Gastrocnemius medialis (tissue), 4 donors: ENCODE data around the gene ARFGEF3.

Experiments used
- CTCF ChIP-seq, 5 experiments: fragments of 450-650 bp in 3 of 5; fragments of 200-600 bp in 2 of 5; sonication (generic) in 2 of 5; IDR thresholded peaks in 4 of 5; conservative IDR thresholded peaks in 1 of 5; 1 replicate in 4 of 5; 2 replicates in 1 of 5; pipeline ENCODE4 v1.5.1; 2016 to 2019; ENCODE audit warnings: antibody characterized with exemption in 5 of 5, mild to moderate bottlenecking in 3 of 5, moderate library complexity in 3 of 5
- POLR2A ChIP-seq, 2 donors: fragments of 450-650 bp; IDR thresholded peaks; one replicate each; pipeline ENCODE4 v1.6.1; 2017; ENCODE audit warnings: antibody characterized with exemption in 2 of 2, mild to moderate bottlenecking in 2 of 2, moderate library complexity in 2 of 2

GRCh38 chr6:138349891-138350290, 188.2 kb downstream of the ARFGEF3 start:
- TF ChIP-seq CTCF (IDR thresholded peaks at IDR 0.05 in 4 of 5, conservative IDR thresholded peaks at IDR 0.05 in 1 of 5) (no peak), POLR2A (IDR thresholded peaks at IDR 0.05) (no peak)
